ENCODE measurements around the gene FGD4. TPM values are rescaled to one million over a fixed set of nuclear protein-coding genes. Genes with fewer than 3 reads are reported as not detected.

Gene FGD4
- total RNA-seq (2022; extraction: Qiagen RNA extraction; ENCODE audit: low read depth), result 0.98 to 2.5 TPM (median 1.8 TPM) in 5 replicates

DNA sequence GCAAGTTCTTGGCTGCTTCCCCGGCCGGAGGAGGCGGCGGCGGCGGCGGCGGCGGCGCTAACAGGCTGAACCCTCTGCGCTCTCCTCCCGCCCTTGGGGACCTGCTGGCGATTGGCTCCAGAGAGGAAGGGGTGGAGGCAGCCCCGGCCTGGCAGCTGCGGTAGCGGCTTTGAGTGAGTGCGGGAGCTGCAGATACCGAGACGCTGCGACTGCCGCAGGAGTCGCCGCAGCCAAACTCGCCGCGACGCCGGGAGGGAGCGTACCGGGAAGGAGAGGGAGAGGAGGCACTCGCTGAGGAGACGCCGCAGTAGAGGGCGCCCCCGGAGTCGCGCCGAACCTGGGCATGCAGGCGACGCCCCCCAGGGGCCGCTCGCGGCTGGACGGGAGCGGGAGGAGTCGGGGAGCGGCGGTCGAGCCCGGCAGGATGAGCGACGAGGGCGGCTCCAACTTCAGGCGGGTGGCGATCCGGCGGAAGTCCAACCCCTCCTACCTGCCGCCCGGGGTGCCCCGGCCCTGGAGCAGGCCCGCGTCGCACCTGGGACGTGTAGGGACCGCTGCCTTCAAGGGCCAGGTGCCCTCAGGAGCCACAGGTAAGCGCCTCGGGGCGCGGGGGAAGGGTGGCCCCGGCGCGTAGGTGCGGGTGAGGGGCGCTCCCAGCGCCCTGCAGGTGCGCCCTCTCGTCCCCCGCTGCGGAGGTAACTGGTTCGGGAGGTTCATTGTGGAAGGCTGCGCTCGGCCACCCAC is at the start of gene FGD4:
FGD4 (plus strand) TSS at position 189 of the 744 bp plus-strand sequence.

GRCh38 chr12:32679091-32679919 is 279.9 kb downstream of the FGD4 start, which contains the start of gene DNM1L:
DNM1L (plus strand) TSS chr12:32679301; CDS start chr12:32679364, 63 bp downstream.

